HepG2 (cell line): ENCODE data around the gene TSPAN15. TPM values are rescaled to one million over a fixed set of nuclear protein-coding genes. Genes with fewer than 3 reads are reported as not detected.

Experiments used
- ATAC-seq: fragments of 200-7000 bp; cut with Tn5 transposase; 3 replicates; pipeline ENCODE4 v1.9.1; 2020; ENCODE audit warnings: mild to moderate bottlenecking, moderate library complexity
- BruUV-seq: library from RNA; stranded (reverse); fragments of 400-500 nt; replicated peaks from 2 replicates; lab custom pipeline; 2021; lab: Mats Ljungman, UMichigan
- CTCF ChIA-PET: fragments of 300-600 bp; formaldehyde crosslinking; extraction: SDS; loops from one replicate; lab custom pipeline; 2021; ENCODE audit warnings: low total read pairs, inconsistent platforms, low intra/inter-chr PET ratio; lab: Yijun Ruan, JAX
- POLR2A ChIA-PET: fragments of 350-600 bp; sonication (Branson Sonifier 250); formaldehyde crosslinking; loops from one replicate; lab custom pipeline; 2020; ENCODE audit warnings: antibody characterized with exemption, inconsistent platforms; lab: Yijun Ruan, JAX
- DNase-seq: peaks from one replicate; pipeline ENCODE4 v3.0.0-alpha.2; 2015; ENCODE audit warnings: low spot score
- FAIRE-seq: peaks from 3 replicates; lab custom pipeline; 2011; peaks lifted over from hg19 to GRCh38; lab: Jason Lieb, UNC
- H2AFZ ChIP-seq: one replicate; pipeline ENCODE4 v1.6.1; 2011; ENCODE audit warnings: low read length, inconsistent platforms
- H3K27ac ChIP-seq: fragments of 300-600 bp; 3 replicates; pipeline ENCODE4 v1.8.0; 2011; ENCODE audit warnings: mixed run types, mild to moderate bottlenecking, mixed read lengths, low read length, inconsistent platforms; ENCODE audit not compliant: insufficient read depth; ENCODE audit errors: extremely low read length
- H3K27me3 ChIP-seq, 2 experiments: fragments of 200-600 bp in 1 of 2; 2 replicates in 1 of 2; 3 replicates in 1 of 2; pipeline versions ENCODE4 v1.6.0 to v1.8.0; 2011; ENCODE audit warnings: low read length in 2 of 2, mild to moderate bottlenecking in 2 of 2, moderate library complexity in 2 of 2, inconsistent platforms in 1 of 2; ENCODE audit not compliant: insufficient read depth in 2 of 2, control insufficient read depth in 1 of 2
- H3K36me3 ChIP-seq, 2 experiments: fragments of 200-600 bp in 1 of 2; replicated peaks in 1 of 2; 2 replicates in 1 of 2; 3 replicates in 1 of 2; pipeline versions ENCODE4 v1.5.1 to v1.8.0; 2011; ENCODE audit warnings: low read length in 2 of 2, inconsistent platforms in 1 of 2; ENCODE audit not compliant: insufficient read depth in 2 of 2, control insufficient read depth in 1 of 2
- H3K4me1 ChIP-seq: 2 replicates; pipeline ENCODE4 v1.5.1; 2012; ENCODE audit warnings: low read length, inconsistent platforms; ENCODE audit not compliant: insufficient read depth
- H3K4me2 ChIP-seq: 2 replicates; pipeline ENCODE4 v1.6.0; 2011; ENCODE audit warnings: low read depth, low read length, inconsistent platforms
- H3K4me3 ChIP-seq, 3 experiments: fragments of 200-600 bp in 1 of 3; sonication (generic), shearing (Covaris generic) in 1 of 3; replicated peaks in 1 of 3; 2 replicates each; pipeline ENCODE4 v1.5.1; 2011 to 2016; ENCODE audit warnings: low read length in 3 of 3, inconsistent platforms in 2 of 3, low read depth in 2 of 3, mild to moderate bottlenecking in 2 of 3, control low read depth in 1 of 3, mixed read lengths in 1 of 3; ENCODE audit not compliant: insufficient read depth in 1 of 3
- H3K79me2 ChIP-seq: one replicate; pipeline ENCODE4 v1.6.1; 2011; ENCODE audit warnings: low read length, inconsistent platforms; ENCODE audit not compliant: insufficient read depth
- H3K9ac ChIP-seq: 2 replicates; pipeline ENCODE4 v1.6.0; 2011; ENCODE audit warnings: mild to moderate bottlenecking, low read depth, low read length, inconsistent platforms; ENCODE audit not compliant: insufficient read depth
- H3K9me3 ChIP-seq: 2 replicates; pipeline ENCODE4 v1.5.1; 2012; ENCODE audit warnings: mild to moderate bottlenecking, low read length
- H4K20me1 ChIP-seq: 2 replicates; pipeline ENCODE4 v1.6.0; 2011; ENCODE audit warnings: inconsistent platforms, mild to moderate bottlenecking, low read length, moderate library complexity; ENCODE audit not compliant: insufficient read depth
- ARID2 ChIP-seq: sonication (generic); formaldehyde crosslinking; IDR thresholded peaks from 2 replicates; pipeline ENCODE4 v1.8.1; 2022; ENCODE audit warnings: mild to moderate bottlenecking, missing genetic modification reagents, borderline replicate concordance
- HNF4G ChIP-seq, 2 experiments: sonication (generic) in 1 of 2; formaldehyde crosslinking in 1 of 2; IDR thresholded peaks; 2 replicates each; pipeline versions ENCODE4 v1.4.0 to v1.6.1; 2011 to 2020; ENCODE audit warnings: borderline replicate concordance in 2 of 2, low read depth in 2 of 2, mild to moderate bottlenecking in 2 of 2, low read length in 1 of 2, missing genetic modification reagents in 1 of 2, moderate library complexity in 1 of 2
- JUNB ChIP-seq: sonication (generic); formaldehyde crosslinking; IDR thresholded peaks from 2 replicates; pipeline ENCODE4 v1.8.0; 2022; ENCODE audit warnings: missing genetic modification reagents, mild to moderate bottlenecking, borderline replicate concordance
- KLF9 ChIP-seq: IDR thresholded peaks from 2 replicates; pipeline ENCODE4 v1.6.1; 2016; ENCODE audit warnings: low read depth
- PHF20 ChIP-seq: sonication (generic); formaldehyde crosslinking; IDR thresholded peaks from 2 replicates; pipeline ENCODE4 v1.5.0; 2020; ENCODE audit warnings: mild to moderate bottlenecking, missing genetic modification reagents
- SMYD3 ChIP-seq: sonication (generic); formaldehyde crosslinking; IDR thresholded peaks from 2 replicates; pipeline ENCODE4 v1.8.1; 2023; ENCODE audit warnings: mild to moderate bottlenecking, missing genetic modification reagents
- YEATS2 ChIP-seq: sonication (generic); formaldehyde crosslinking; IDR thresholded peaks from 2 replicates; pipeline ENCODE4 v1.4.0; 2020; ENCODE audit warnings: missing genetic modification reagents, borderline replicate concordance
- YEATS4 ChIP-seq: sonication (generic); formaldehyde crosslinking; IDR thresholded peaks from 2 replicates; pipeline ENCODE4 v1.4.0; 2020; ENCODE audit warnings: missing genetic modification reagents, borderline replicate concordance
- ZBTB4 ChIP-seq: sonication (generic); formaldehyde crosslinking; IDR thresholded peaks from 2 replicates; pipeline ENCODE4 v1.4.0; 2020; ENCODE audit warnings: missing genetic modification reagents, mild to moderate bottlenecking, borderline replicate concordance
- ZC3H4 ChIP-seq: sonication (generic); formaldehyde crosslinking; IDR thresholded peaks from 2 replicates; pipeline ENCODE4 v1.4.0; 2020; ENCODE audit warnings: missing genetic modification reagents, borderline replicate concordance
- ZNF235 ChIP-seq: sonication (generic); formaldehyde crosslinking; IDR thresholded peaks from 2 replicates; pipeline ENCODE4 v1.8.1; 2023; ENCODE audit warnings: mild to moderate bottlenecking, missing genetic modification reagents, borderline replicate concordance
- ZNF382 ChIP-seq: sonication (generic); formaldehyde crosslinking; IDR thresholded peaks from 2 replicates; pipeline ENCODE4 v1.5.0; 2020; ENCODE audit warnings: missing genetic modification reagents, mild to moderate bottlenecking, borderline replicate concordance
- ZNF432 ChIP-seq: sonication (generic); formaldehyde crosslinking; IDR thresholded peaks from 2 replicates; pipeline ENCODE4 v1.5.0; 2020; ENCODE audit warnings: missing genetic modification reagents, mild to moderate bottlenecking, borderline replicate concordance
- ZNF567 ChIP-seq: sonication (generic); formaldehyde crosslinking; IDR thresholded peaks from 2 replicates; pipeline ENCODE4 v1.8.1; 2023; ENCODE audit warnings: mild to moderate bottlenecking, missing genetic modification reagents, borderline replicate concordance
- ZNF883 ChIP-seq: sonication (generic); formaldehyde crosslinking; IDR thresholded peaks from 2 replicates; pipeline ENCODE4 v1.5.1; 2020; ENCODE audit warnings: mild to moderate bottlenecking, missing genetic modification reagents; ENCODE audit errors: not compliant biosample characterization
- WGBS: methylation state at CpG from one replicate; pipeline ENCODE4 v1.1.6; 2017; ENCODE audit warnings: low lambda C conversion rate; 5-methylcytosine and 5-hydroxymethylcytosine counted together
- in situ Hi-C: cut with HindIII; loops from 2 replicates; pipeline ENCODE4 v1.10.0; 2017; ENCODE audit warnings: low pct_unique_long_range_greater_than_20kb; ENCODE audit not compliant: extremely low pct_ligation_motif_present
- intact Hi-C: fragments of 100-400 bp; cut with micrococcal nuclease; formaldehyde crosslinking; loops from one replicate; pipeline ENCODE4 v1.10.0; 2022; ENCODE audit not compliant: unreplicated experiment
- polyA plus RNA-seq, 8 experiments: library from polyadenylated mRNA; depleted of rRNA in 3 of 8; stranded (reverse) in 7 of 8; unstranded in 1 of 8; fragments of >200 nt; fragmentation: Illumina TruSeq in 4 of 8; extraction: Trizol in 4 of 8; gene quantifications; 2 replicates each; pipeline versions ENCODE4 v1.2.1 to v1.2.3, GENCODE V29; 2011 to 2016; ENCODE audit warnings: low read depth in 4 of 8, missing spikeins in 1 of 8, mixed read lengths in 1 of 8; ENCODE audit not compliant: insufficient read depth in 1 of 8
- total RNA-seq, 5 experiments: library from RNA; depleted of rRNA; stranded (reverse); fragments of >200 nt; fragmentation: Illumina TruSeq; extraction: Trizol; gene quantifications; 2 replicates each; pipeline ENCODE4 v1.2.3, GENCODE V29; 2016; ENCODE audit warnings: low read depth in 1 of 5
- TF ChIP-seq, protein P1 (sequence below): fragments of 450-650 bp; IDR thresholded peaks from 2 replicates; pipeline ENCODE4 v1.6.1; 2016
- TF ChIP-seq, protein P2 (sequence below): sonication (generic); formaldehyde crosslinking; IDR thresholded peaks from 2 replicates; pipeline ENCODE4 v1.8.0; 2022; ENCODE audit warnings: mild to moderate bottlenecking, missing genetic modification reagents

Gene TSPAN15
- total and polyA plus RNA-seq, 2 of the 13 experiments (the other 11 are each of a cell fraction or from before 2014, with no cell fraction given), result 0.27 to 3.2 TPM

DNA sequence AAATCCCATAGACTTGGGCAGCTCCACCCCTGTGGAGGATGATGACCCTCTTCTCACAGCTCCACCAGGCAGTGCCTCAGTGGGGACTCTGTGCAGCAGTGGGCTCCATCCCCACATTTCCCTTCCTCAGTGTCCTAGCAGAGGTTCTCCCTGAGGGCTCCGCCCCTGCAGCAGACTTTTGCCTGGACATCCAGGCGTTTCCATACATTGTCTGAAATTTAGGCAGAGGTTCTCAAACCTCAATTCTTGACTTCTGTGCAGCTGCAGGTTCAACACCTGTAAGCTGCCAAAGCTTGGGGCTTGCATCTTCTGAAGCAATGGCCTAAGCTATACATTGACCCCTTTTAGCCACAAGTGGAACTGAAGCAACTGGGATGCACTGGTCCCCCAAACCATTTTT lies 90.2 kb downstream of the TSPAN15 start:
- TF ChIP-seq JUNB (CRISPR knock-in tag) (no peak), ZNF235 (CRISPR knock-in tag) (no peak), ZC3H4 (CRISPR knock-in tag) (no peak), ZBTB4 (CRISPR knock-in tag) (no peak), YEATS4 (CRISPR knock-in tag) (no peak), ZNF432 (no peak), ZNF883 (CRISPR knock-in tag) (no peak), ZNF567 (CRISPR knock-in tag) (no peak), YEATS2 (no peak), KLF9 (no peak), HNF4G (IDR thresholded peaks at IDR 0.05; ENCODE audit: borderline replicate concordance, low read depth, low read length) (no peak), HNF4G (CRISPR knock-in tag; IDR thresholded peaks at IDR 0.05; ENCODE audit: borderline replicate concordance, low read depth) (no peak), ZNF382 (CRISPR knock-in tag) (no peak), SMYD3 (no peak), PHF20 (CRISPR knock-in tag) (no peak), ARID2 (CRISPR knock-in tag) (no peak)
- TF ChIP-seq, protein P1, sequence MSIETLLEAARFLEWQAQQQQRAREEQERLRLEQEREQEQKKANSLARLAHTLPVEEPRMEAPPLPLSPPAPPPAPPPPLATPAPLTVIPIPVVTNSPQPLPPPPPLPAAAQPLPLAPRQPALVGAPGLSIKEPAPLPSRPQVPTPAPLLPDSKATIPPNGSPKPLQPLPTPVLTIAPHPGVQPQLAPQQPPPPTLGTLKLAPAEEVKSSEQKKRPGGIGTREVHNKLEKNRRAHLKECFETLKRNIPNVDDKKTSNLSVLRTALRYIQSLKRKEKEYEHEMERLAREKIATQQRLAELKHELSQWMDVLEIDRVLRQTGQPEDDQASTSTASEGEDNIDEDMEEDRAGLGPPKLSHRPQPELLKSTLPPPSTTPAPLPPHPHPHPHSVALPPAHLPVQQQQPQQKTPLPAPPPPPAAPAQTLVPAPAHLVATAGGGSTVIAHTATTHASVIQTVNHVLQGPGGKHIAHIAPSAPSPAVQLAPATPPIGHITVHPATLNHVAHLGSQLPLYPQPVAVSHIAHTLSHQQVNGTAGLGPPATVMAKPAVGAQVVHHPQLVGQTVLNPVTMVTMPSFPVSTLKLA, result no peak
- TF ChIP-seq, protein P2, sequence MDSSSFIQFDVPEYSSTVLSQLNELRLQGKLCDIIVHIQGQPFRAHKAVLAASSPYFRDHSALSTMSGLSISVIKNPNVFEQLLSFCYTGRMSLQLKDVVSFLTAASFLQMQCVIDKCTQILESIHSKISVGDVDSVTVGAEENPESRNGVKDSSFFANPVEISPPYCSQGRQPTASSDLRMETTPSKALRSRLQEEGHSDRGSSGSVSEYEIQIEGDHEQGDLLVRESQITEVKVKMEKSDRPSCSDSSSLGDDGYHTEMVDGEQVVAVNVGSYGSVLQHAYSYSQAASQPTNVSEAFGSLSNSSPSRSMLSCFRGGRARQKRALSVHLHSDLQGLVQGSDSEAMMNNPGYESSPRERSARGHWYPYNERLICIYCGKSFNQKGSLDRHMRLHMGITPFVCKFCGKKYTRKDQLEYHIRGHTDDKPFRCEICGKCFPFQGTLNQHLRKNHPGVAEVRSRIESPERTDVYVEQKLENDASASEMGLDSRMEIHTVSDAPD (CRISPR knock-in tag), result no peak
- Histone ChIP-seq H3K9me3 (peaks cover 16% of the 10 kb centered on the region), H3K27ac (no peak overlapping the region), H3K27me3 (no peaks in the 10 kb centered on the region; a peak in 2 of 5 replicates), H3K4me3 (no peak overlapping the region), H3K4me2 (no peak overlapping the region), H3K9ac (no peak overlapping the region), H2AFZ (no peak overlapping the region), H3K36me3 (no peaks in the 10 kb centered on the region), H3K79me2 (no peaks in the 10 kb centered on the region), H4K20me1 (no peaks in the 10 kb centered on the region), H3K4me1 (no peaks in the 10 kb centered on the region)
- POLR2A ChIA-PET, result no interaction called here
- WGBS, result 25% methylated on average over 2 of the region's 2 CpGs
- CTCF ChIA-PET, result no interaction called here
- no peak for FAIRE-seq
- intact Hi-C loops, result no loop called here
- BruUV-seq, result no TSS peak
- in situ Hi-C loops, result no loop called here
- no peak for ATAC-seq
- DNase-seq, result no peak
